ENCODE results near the gene EDAR.

The EDAR gene

DNA sequence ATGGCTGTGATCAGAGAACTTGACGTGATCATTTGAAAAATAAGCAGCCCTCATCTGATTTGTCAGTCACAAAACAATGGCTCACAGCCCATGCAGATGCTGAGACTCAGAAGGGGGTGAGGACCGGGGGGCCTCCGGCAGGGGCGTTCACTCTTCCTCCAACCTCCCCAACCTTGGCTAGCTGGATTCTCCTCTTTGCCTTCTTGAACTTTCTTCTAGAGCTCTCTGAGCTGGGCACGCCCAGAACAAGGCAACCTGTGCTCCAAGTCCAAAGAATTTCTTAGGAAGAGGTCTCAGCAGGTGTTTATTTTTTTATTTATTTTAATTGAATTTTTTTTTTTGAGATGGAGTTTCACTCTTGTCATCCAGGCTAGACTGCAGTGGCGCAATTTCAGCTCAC lies 16.4 kb downstream of the EDAR start:
- TF ChIP-seq, protein P1, sequence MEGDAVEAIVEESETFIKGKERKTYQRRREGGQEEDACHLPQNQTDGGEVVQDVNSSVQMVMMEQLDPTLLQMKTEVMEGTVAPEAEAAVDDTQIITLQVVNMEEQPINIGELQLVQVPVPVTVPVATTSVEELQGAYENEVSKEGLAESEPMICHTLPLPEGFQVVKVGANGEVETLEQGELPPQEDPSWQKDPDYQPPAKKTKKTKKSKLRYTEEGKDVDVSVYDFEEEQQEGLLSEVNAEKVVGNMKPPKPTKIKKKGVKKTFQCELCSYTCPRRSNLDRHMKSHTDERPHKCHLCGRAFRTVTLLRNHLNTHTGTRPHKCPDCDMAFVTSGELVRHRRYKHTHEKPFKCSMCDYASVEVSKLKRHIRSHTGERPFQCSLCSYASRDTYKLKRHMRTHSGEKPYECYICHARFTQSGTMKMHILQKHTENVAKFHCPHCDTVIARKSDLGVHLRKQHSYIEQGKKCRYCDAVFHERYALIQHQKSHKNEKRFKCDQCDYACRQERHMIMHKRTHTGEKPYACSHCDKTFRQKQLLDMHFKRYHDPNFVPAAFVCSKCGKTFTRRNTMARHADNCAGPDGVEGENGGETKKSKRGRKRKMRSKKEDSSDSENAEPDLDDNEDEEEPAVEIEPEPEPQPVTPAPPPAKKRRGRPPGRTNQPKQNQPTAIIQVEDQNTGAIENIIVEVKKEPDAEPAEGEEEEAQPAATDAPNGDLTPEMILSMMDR (IDR thresholded peaks at IDR 0.05; ENCODE audit: low read depth, low read length, missing control alignments), result no peak
- DNase-seq (ENCODE audit: extremely low read depth, low read depth), result no peak
- no peak overlapping the region for H3K4me3 ChIP-seq (replicated peaks; ENCODE audit: low read depth, low read length)

DNA sequence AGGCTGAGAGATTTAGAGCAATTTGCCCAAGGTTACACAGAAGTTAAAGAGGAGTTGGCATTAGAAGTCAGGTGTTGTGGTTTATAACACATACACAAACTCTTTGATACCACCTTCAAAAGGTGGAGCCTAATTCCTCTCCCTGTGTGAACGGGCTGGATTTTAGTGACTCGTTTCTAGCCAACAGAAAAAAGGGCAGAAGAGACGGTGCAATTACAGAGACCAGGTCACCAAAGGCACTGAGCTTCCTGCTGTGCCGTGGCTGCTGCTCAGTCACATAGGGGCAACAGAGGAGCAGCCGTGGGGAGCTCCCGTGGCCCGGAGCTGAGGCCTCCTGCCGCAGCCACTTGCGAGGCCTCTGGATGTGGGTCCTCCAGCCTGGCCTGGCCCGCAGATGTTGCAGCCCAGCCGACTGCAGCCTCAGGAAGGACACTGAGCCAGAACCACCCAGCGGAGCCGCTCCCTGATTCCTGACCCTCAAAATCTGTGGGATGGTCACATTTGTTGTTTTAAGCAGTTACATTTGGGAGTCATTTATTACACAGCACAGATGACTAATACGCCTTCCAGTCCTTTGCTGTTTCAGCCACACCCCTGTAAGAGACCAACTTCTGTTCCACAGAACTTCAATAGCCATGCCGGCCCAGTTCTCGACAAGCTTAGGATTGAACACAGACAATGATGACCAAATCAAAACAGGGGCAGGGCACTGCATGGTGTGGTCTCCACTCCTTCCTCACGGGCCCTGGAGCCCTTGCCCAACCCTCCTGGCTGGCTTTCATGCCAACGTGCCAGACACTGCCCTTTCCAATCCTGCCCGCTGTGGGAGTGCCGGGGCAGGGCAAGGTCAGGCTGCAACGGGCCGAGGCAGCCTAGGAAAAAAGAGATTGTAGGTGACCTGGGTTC lies 17.1 kb downstream of the EDAR start:
- peak; percentile 65 for DNase-seq (ENCODE audit: extremely low read depth, low read depth)
- no peak overlapping the region for H3K4me3 ChIP-seq (replicated peaks; ENCODE audit: low read depth, low read length)

GRCh38 chr2:108970369-108970768 lies 18.7 kb downstream of the EDAR start:
- no peak for DNase-seq (ENCODE audit: extremely low read depth, low read depth)
- TF ChIP-seq, protein P1 (IDR thresholded peaks at IDR 0.05; ENCODE audit: low read depth, low read length, missing control alignments), result no peak
- no peak overlapping the region for H3K4me3 ChIP-seq (replicated peaks; ENCODE audit: low read depth, low read length)

More for the DNA sequence above, 17.1 kb downstream of the EDAR start:
- TF ChIP-seq, protein P1 (IDR thresholded peaks at IDR 0.05; ENCODE audit: low read depth, low read length, missing control alignments), result no peak

- no peak overlapping the region for H3K4me3 ChIP-seq (replicated peaks; ENCODE audit: low read depth, low read length)
- TF ChIP-seq, protein P1 (IDR thresholded peaks at IDR 0.05; ENCODE audit: low read depth, low read length, missing control alignments), result no peak
- DNase-seq (ENCODE audit: extremely low read depth, low read depth), result no peak
These were observed 19.2 kb downstream of the EDAR start for GRCh38 chr2:108969856-108970255.

GRCh38 chr2:108968619-108969018 lies 20.4 kb downstream of the EDAR start:
- no peak overlapping the region for H3K4me3 ChIP-seq (replicated peaks; ENCODE audit: low read depth, low read length)
- TF ChIP-seq, protein P1 (IDR thresholded peaks at IDR 0.05; ENCODE audit: low read depth, low read length, missing control alignments), result no peak
- DNase-seq (ENCODE audit: extremely low read depth, low read depth), result no peak

GRCh38 chr2:108967757-108968156 lies 21.3 kb downstream of the EDAR start:
- TF ChIP-seq, protein P1 (IDR thresholded peaks at IDR 0.05; ENCODE audit: low read depth, low read length, missing control alignments), result no peak
- no peak for DNase-seq (ENCODE audit: extremely low read depth, low read depth)
- no peak overlapping the region for H3K4me3 ChIP-seq (replicated peaks; ENCODE audit: low read depth, low read length)

Data from HFF-Myc (cell line).